NCI-H2227 treated with DMSO at 0.1 percent for 48 hours (cell line): ENCODE data around the gene RTN1.

Experiments used
- DNase-seq: peaks from one replicate; lab custom pipeline; 2025; lab: John Stamatoyannopoulos, UW

Gene RTN1

GRCh38 chr14:59629444-59630287 is 240.9 kb downstream of the RTN1 start:
- peak; percentile 93 for DNase-seq

GRCh38 chr14:59627011-59627520 is 243.5 kb downstream of the RTN1 start:
- no peak for DNase-seq

GRCh38 chr14:59622631-59623030 is 247.9 kb downstream of the RTN1 start:
- DNase-seq = no peak

- no peak for DNase-seq
These were observed 251.5 kb downstream of the RTN1 start for GRCh38 chr14:59619061-59619460.

- DNase-seq = no peak
These were observed 269.5 kb downstream of the RTN1 start for GRCh38 chr14:59601056-59601455.

GRCh38 chr14:59600211-59600945 is 270.2 kb downstream of the RTN1 start:
- DNase-seq = no peak

- no peak for DNase-seq
These were observed 275.5 kb downstream of the RTN1 start for GRCh38 chr14:59595071-59595470.

GRCh38 chr14:59591641-59592370 is 278.8 kb downstream of the RTN1 start:
- no peak for DNase-seq

GRCh38 chr14:59588101-59588500 is 282.5 kb downstream of the RTN1 start:
- no peak for DNase-seq

GRCh38 chr14:59585891-59586554 is 284.6 kb downstream of the RTN1 start:
- no peak for DNase-seq

- DNase-seq = no peak
These were observed 286.8 kb downstream of the RTN1 start for GRCh38 chr14:59583755-59584154.

GRCh38 chr14:59582845-59583509 is 287.6 kb downstream of the RTN1 start:
- no peak for DNase-seq

GRCh38 chr14:59582161-59582560 is 288.4 kb downstream of the RTN1 start:
- DNase-seq = no peak

GRCh38 chr14:59580911-59581310 is 289.7 kb downstream of the RTN1 start:
- no peak for DNase-seq

GRCh38 chr14:59576332-59577294 is 294.0 kb downstream of the RTN1 start, which contains the start of gene CCDC175:
Gene CCDC175, minus strand, starts transcription at chr14:59576812. Its CDS starts 37 bp downstream, at chr14:59576775.
- DNase-seq = peak; percentile 83

- DNase-seq = no peak
These were observed 300.5 kb downstream of the RTN1 start for GRCh38 chr14:59570122-59570521.

GRCh38 chr14:59566725-59567124 is 303.9 kb downstream of the RTN1 start:
- DNase-seq = no peak

- DNase-seq = no peak
These were observed 304.3 kb downstream of the RTN1 start for GRCh38 chr14:59566296-59566695.

GRCh38 chr14:59565087-59565486 is 305.5 kb downstream of the RTN1 start:
- no peak for DNase-seq

- DNase-seq = no peak
These were observed 306.2 kb downstream of the RTN1 start for GRCh38 chr14:59564366-59564765.
